NCI-H2171 (cell line): Measurements from ENCODE around the gene C1orf198.

Source experiments
- DNase-seq: peaks from one replicate; lab custom pipeline; 2025; lab: John Stamatoyannopoulos, UW

The C1orf198 gene

GRCh38 chr1:230892018-230892491, 23.7 kb upstream of the C1orf198 start:
- DNase-seq = no peak

GRCh38 chr1:230891413-230891812, 23.1 kb upstream of the C1orf198 start:
- no peak for DNase-seq

- DNase-seq = no peak
Observed at GRCh38 chr1:230884646-230885045, 16.3 kb upstream of the C1orf198 start.

GRCh38 chr1:230883967-230884366, 15.6 kb upstream of the C1orf198 start:
- no peak for DNase-seq

- DNase-seq = no peak
Observed at GRCh38 chr1:230879778-230880177, 11.5 kb upstream of the C1orf198 start.

- DNase-seq = no peak
Observed at GRCh38 chr1:230878591-230878990, 10.3 kb upstream of the C1orf198 start.

GRCh38 chr1:230877924-230878590, 9.7 kb upstream of the C1orf198 start:
- DNase-seq = no peak

GRCh38 chr1:230877146-230877923, 9.0 kb upstream of the C1orf198 start:
- DNase-seq = no peak

- DNase-seq = no peak
Observed at GRCh38 chr1:230876660-230877059, 8.3 kb upstream of the C1orf198 start.

- DNase-seq = no peak
Observed at GRCh38 chr1:230875370-230875769, 7.0 kb upstream of the C1orf198 start.

GRCh38 chr1:230870916-230871315, 2.6 kb upstream of the C1orf198 start:
- no peak for DNase-seq

- no peak for DNase-seq
Observed at GRCh38 chr1:230869500-230869899, 1.2 kb upstream of the C1orf198 start.

GRCh38 chr1:230868736-230869385, 540 bp upstream of the C1orf198 start:
- no peak for DNase-seq

GRCh38 chr1:230867101-230867902, 1.0 kb downstream of the C1orf198 start:
- DNase-seq = no peak

GRCh38 chr1:230866171-230867070, 1.9 kb downstream of the C1orf198 start:
- no peak for DNase-seq

GRCh38 chr1:230865062-230865817, 3.1 kb downstream of the C1orf198 start:
- DNase-seq = no peak

GRCh38 chr1:230864441-230864840, 3.9 kb downstream of the C1orf198 start:
- no peak for DNase-seq

- DNase-seq = no peak
Observed at GRCh38 chr1:230863449-230863848, 4.9 kb downstream of the C1orf198 start.

GRCh38 chr1:230861970-230862595, 6.2 kb downstream of the C1orf198 start:
- no peak for DNase-seq

- DNase-seq = no peak
Observed at GRCh38 chr1:230861489-230861888, 6.8 kb downstream of the C1orf198 start.
